ENCODE measurements around the gene PRKCE. TPM values are rescaled to one million over a fixed set of nuclear protein-coding genes. Genes with fewer than 3 reads are reported as not detected.
"Not testable (repeated sequence)": the region's sequence is repeated elsewhere in the genome, so short reads cannot be mapped to it uniquely, and the experiment has no call there.

Gene PRKCE
- polyA plus RNA-seq, 1 experiment = 16.7 TPM

GRCh38 chr2:46198966-46199365, 547.5 kb downstream of the PRKCE start:
- Histone ChIP-seq H3K4me3 (ENCODE audit: low read depth, low read length) (no peak overlapping the region), H3K27ac (ENCODE audit: low read depth, low read length) (no peak overlapping the region), H3K27me3 (ENCODE audit: control insufficient read depth, insufficient read depth, low read length) (peaks cover 2% of the 10 kb centered on the region), H3K9me3 (ENCODE audit: control insufficient read depth, insufficient read depth, low read length) (peaks cover 7% of the 10 kb centered on the region)
- TF ChIP-seq CTCF (IDR thresholded peaks at IDR 0.05; ENCODE audit: low read depth, low read length) = no peak
- DNase-seq (ENCODE audit: low read depth, low spot score) = no peak
- POLR2A ChIA-PET = no interaction called here
- CTCF ChIA-PET = no interaction called here

- TF ChIP-seq CTCF (IDR thresholded peaks at IDR 0.05; ENCODE audit: low read depth, low read length) = no peak
- no peak for DNase-seq (ENCODE audit: low read depth, low spot score)
- Histone ChIP-seq H3K9me3 (ENCODE audit: control insufficient read depth, insufficient read depth, low read length) (peaks cover 7% of the 10 kb centered on the region), H3K27me3 (ENCODE audit: control insufficient read depth, insufficient read depth, low read length) (peaks cover 2% of the 10 kb centered on the region), H3K27ac (ENCODE audit: low read depth, low read length) (no peak overlapping the region), H3K4me3 (ENCODE audit: low read depth, low read length) (no peak overlapping the region)
- ChIA-PET CTCF (no interaction called here), POLR2A (interaction anchor here (0.7 to 1.6 kb wide), 2 partner anchors 36 to 97 kb away, joined by 4 to 5 read pairs; partner anchors contain the start of gene EPAS1)
These were observed 548.7 kb downstream of the PRKCE start for GRCh38 chr2:46200100-46200690.

GRCh38 chr2:46200861-46201605, 549.6 kb downstream of the PRKCE start:
- no peak for TF ChIP-seq CTCF (IDR thresholded peaks at IDR 0.05; ENCODE audit: low read depth, low read length)
- POLR2A ChIA-PET = interaction anchor here (1.6 kb wide), 1 partner anchor 96 kb away, joined by 5 read pairs; the partner anchor contains the start of gene EPAS1
- Histone ChIP-seq H3K9me3 (ENCODE audit: control insufficient read depth, insufficient read depth, low read length) (peaks cover 7% of the 10 kb centered on the region), H3K27me3 (ENCODE audit: control insufficient read depth, insufficient read depth, low read length) (peaks cover 2% of the 10 kb centered on the region), H3K4me3 (ENCODE audit: low read depth, low read length) (no peak overlapping the region), H3K27ac (ENCODE audit: low read depth, low read length) (no peak overlapping the region)
- DNase-seq (ENCODE audit: low read depth, low spot score) = no peak
- CTCF ChIA-PET = no interaction called here

DNA sequence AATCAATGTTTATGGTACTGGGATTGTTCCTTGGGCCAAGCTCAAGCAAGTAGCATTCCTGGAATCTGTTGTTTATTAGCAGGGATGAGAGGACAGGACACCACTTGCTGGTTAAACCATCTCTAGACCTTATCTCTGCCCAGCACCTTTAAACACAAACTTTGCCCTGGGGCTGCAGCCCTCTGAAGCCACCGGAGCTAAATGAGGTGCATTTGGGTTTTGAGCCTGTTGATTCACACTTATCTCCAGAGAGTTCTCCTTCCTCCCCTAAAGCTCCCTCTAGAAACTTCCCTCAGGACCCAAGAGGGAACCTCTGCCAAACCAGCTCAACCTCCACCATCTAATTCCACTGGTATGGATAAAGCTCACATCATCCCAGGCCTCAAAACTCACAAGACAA, 551.0 kb downstream of the PRKCE start:
- no peak for DNase-seq (ENCODE audit: low read depth, low spot score)
- Histone ChIP-seq H3K27ac (ENCODE audit: low read depth, low read length) (no peak overlapping the region), H3K4me3 (ENCODE audit: low read depth, low read length) (no peak overlapping the region), H3K9me3 (ENCODE audit: control insufficient read depth, insufficient read depth, low read length) (peaks cover 7% of the 10 kb centered on the region), H3K27me3 (ENCODE audit: control insufficient read depth, insufficient read depth, low read length) (peaks cover 2% of the 10 kb centered on the region)
- no peak for TF ChIP-seq CTCF (IDR thresholded peaks at IDR 0.05; ENCODE audit: low read depth, low read length)
- POLR2A ChIA-PET = no interaction called here
- CTCF ChIA-PET = no interaction called here

DNA sequence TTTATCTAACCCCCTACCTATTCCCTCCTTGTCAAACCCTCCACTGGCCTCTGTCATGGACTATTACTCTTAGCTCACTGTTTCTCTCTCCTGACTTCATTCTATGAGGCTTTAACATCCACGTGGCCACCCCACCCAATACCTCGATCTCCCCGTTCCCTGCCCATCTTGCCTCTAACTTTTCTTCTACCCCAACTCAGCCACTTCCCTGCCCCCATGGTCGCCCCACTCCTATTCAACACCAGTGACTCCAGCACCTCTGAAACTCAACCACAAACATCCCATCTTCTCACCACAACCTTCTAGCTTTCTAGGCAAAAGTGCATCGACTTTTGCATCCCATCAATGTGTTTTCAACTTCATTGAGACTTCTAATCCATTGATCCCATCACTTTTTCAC, 551.5 kb downstream of the PRKCE start:
- no peak for TF ChIP-seq CTCF (IDR thresholded peaks at IDR 0.05; ENCODE audit: low read depth, low read length)
- peaks cover 7% of the 10 kb centered on the region for H3K9me3 ChIP-seq (ENCODE audit: control insufficient read depth, insufficient read depth, low read length)
- ChIA-PET CTCF (no interaction called here), POLR2A (no interaction called here)
- no peak overlapping the region for H3K27ac ChIP-seq (ENCODE audit: low read depth, low read length)
- H3K27me3 ChIP-seq (ENCODE audit: control insufficient read depth, insufficient read depth, low read length) = peaks cover 2% of the 10 kb centered on the region
- H3K4me3 ChIP-seq (ENCODE audit: low read depth, low read length) = no peak overlapping the region
- DNase-seq (ENCODE audit: low read depth, low spot score) = no peak

GRCh38 chr2:46203636-46204035, 552.2 kb downstream of the PRKCE start:
- CTCF ChIA-PET; H3K27me3 ChIP-seq (ENCODE audit: control insufficient read depth, insufficient read depth, low read length); H3K27ac ChIP-seq (ENCODE audit: low read depth, low read length); H3K9me3 ChIP-seq (ENCODE audit: control insufficient read depth, insufficient read depth, low read length); H3K4me3 ChIP-seq (ENCODE audit: low read depth, low read length); POLR2A ChIA-PET; DNase-seq (ENCODE audit: low read depth, low spot score): not testable (repeated sequence)
